ENCODE measurements around the gene TKT. TPM values are rescaled to one million over a fixed set of nuclear protein-coding genes. Genes with fewer than 3 reads are reported as not detected.

TKT gene, protein sequence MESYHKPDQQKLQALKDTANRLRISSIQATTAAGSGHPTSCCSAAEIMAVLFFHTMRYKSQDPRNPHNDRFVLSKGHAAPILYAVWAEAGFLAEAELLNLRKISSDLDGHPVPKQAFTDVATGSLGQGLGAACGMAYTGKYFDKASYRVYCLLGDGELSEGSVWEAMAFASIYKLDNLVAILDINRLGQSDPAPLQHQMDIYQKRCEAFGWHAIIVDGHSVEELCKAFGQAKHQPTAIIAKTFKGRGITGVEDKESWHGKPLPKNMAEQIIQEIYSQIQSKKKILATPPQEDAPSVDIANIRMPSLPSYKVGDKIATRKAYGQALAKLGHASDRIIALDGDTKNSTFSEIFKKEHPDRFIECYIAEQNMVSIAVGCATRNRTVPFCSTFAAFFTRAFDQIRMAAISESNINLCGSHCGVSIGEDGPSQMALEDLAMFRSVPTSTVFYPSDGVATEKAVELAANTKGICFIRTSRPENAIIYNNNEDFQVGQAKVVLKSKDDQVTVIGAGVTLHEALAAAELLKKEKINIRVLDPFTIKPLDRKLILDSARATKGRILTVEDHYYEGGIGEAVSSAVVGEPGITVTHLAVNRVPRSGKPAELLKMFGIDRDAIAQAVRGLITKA
- 650 and 676 TPM in 2 replicates for total RNA-seq (2021)
- long read RNA-seq, transcript TKT-203 (15 exons, 2,831 nt) = minor isoform, 159 of 7,058 reads
- long read RNA-seq, transcript TKT-207 (8 exons, 1,972 nt) = minor isoform, 25 of 7,058 reads
- long read RNA-seq, transcript TKT-208 (14 exons, 3,010 nt) = major isoform, 6,214 of 7,058 reads
- long read RNA-seq, transcript TKT-202 (15 exons, 2,075 nt) = minor isoform, 23 of 7,058 reads
- long read RNA-seq, partial matches to known transcripts = 508 of 7,058 reads
- long read RNA-seq, other reads (novel, unspliced or antisense) = 128 of 7,058 reads

DNA sequence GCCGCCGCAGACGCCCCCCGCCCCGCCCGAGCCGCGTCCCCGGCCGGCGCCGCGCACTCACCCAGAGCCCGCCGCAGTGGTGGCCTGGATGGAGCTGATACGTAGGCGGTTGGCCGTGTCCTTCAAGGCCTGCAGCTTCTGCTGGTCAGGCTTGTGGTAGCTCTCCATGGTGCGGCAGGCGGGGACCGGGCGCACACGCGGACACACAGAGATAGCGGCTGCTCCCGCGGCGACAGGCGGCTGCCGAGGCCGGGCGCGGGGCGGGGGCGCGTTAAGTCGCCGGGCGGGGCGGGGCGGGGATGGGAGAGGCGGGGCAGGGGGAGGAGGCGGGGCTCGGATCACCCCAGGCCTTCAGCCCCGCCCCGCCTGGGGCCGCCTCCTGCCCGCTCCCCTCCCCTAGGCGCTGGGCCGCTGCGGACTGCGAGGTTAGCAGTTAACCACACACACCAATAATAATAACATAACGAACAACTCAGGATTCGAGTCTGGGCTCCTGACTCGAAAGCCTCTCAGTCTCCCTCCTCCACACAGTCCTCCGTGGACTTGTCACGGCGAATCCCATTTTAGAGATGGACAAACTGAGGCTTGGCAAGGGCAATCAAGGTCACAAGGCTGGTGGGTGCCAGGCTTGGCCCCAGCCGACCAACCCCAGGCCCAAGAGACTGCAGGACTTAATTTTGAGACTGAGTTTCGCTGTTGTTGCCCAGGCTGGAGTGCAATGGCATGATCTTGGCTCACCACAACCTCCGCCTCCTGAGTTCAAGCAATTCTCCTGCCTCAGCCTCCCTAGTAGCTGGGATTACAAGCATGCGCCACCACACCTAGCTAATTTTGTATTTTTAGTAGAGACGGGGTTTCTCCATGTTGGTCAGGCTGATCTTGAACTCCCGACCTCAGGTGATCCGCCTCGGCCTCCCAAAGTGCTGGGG lies at the start of gene TKT:
TKT (minus strand) TSS at position 248 of the 929 bp plus-strand sequence; CDS start at position 168, 80 bp downstream.
- Histone ChIP-seq H2AK5ac (ENCODE audit: insufficient read length, low read length) (no peak within 1 kb of the TSS), H4K5ac (ENCODE audit: insufficient read length, low read depth, low read length) (no peak within 1 kb of the TSS), H3K23ac (ENCODE audit: insufficient read length, low read depth, low read length) (no peak within 1 kb of the TSS), H3K14ac (ENCODE audit: insufficient read depth, low read length) (peak within 1 kb of the TSS; percentile 65), H3K4me1 (ENCODE audit: insufficient read depth, low read length) (peaks cover 18% of the 10 kb centered on the region; the same call in 1 of the 2 replicates), H2BK120ac (ENCODE audit: low read depth, low read length, poor library complexity, severe bottlenecking) (no peak within 1 kb of the TSS), H4K91ac (ENCODE audit: insufficient read length, low read depth, low read length) (no peak within 1 kb of the TSS), H3K56ac (ENCODE audit: insufficient read length, low read depth, low read length) (no peak within 1 kb of the TSS), H3T11ph (ENCODE audit: low read length) (no peak within 1 kb of the TSS), H3K27ac (ENCODE audit: insufficient read length, low read depth, low read length) (no peak within 1 kb of the TSS), H3K79me1 (ENCODE audit: insufficient read depth, low read depth, low read length, poor library complexity, severe bottlenecking) (peaks cover 2% of the 10 kb centered on the region), H2BK15ac (ENCODE audit: low read depth, low read length) (no peak within 1 kb of the TSS; the same call in 1 of the 2 replicates), H3K23me2 (ENCODE audit: insufficient read length, low read depth, low read length, poor library complexity, severe bottlenecking) (peaks cover 14% of the 10 kb centered on the region), H3K9ac (ENCODE audit: extremely low read depth, insufficient read length, low read length) (peak within 1 kb of the TSS; percentile 71), H3K4me2 (ENCODE audit: insufficient read depth, insufficient read length, low read length) (peak within 1 kb of the TSS; percentile 92), H3K4ac (ENCODE audit: low read depth, low read length) (no peak within 1 kb of the TSS), H4K8ac (replicated peaks; ENCODE audit: insufficient read length, low read depth, low read length) (no peak within 1 kb of the TSS), H4K20me1 (ENCODE audit: control insufficient read depth, insufficient read depth, insufficient read length) (no peaks in the 10 kb centered on the region), H2BK12ac (ENCODE audit: insufficient read length, low read depth, low read length) (no peak within 1 kb of the TSS), H3K79me2 (ENCODE audit: insufficient read depth, low read length) (peaks cover 44% of the 10 kb centered on the region), H2BK20ac (ENCODE audit: low read depth, low read length, poor library complexity, severe bottlenecking) (no peak within 1 kb of the TSS), H3K18ac (ENCODE audit: insufficient read length, low read depth, low read length) (peak within 1 kb of the TSS; percentile 51), H2AFZ (ENCODE audit: low read length) (no peak within 1 kb of the TSS), H2BK5ac (ENCODE audit: insufficient read length, low read length) (no peak within 1 kb of the TSS), H3K27me3 (ENCODE audit: insufficient read depth, low read length) (no peaks in the 10 kb centered on the region), H3K9me3 (ENCODE audit: control insufficient read depth, low read depth, low read length) (no peaks in the 10 kb centered on the region)
- TF ChIP-seq, protein P1, sequence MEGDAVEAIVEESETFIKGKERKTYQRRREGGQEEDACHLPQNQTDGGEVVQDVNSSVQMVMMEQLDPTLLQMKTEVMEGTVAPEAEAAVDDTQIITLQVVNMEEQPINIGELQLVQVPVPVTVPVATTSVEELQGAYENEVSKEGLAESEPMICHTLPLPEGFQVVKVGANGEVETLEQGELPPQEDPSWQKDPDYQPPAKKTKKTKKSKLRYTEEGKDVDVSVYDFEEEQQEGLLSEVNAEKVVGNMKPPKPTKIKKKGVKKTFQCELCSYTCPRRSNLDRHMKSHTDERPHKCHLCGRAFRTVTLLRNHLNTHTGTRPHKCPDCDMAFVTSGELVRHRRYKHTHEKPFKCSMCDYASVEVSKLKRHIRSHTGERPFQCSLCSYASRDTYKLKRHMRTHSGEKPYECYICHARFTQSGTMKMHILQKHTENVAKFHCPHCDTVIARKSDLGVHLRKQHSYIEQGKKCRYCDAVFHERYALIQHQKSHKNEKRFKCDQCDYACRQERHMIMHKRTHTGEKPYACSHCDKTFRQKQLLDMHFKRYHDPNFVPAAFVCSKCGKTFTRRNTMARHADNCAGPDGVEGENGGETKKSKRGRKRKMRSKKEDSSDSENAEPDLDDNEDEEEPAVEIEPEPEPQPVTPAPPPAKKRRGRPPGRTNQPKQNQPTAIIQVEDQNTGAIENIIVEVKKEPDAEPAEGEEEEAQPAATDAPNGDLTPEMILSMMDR (conservative IDR thresholded peaks at IDR 0.05) = no peak
- H3K4me1 Mint-ChIP-seq = peaks cover 52 to 63% of the 10 kb centered on the region in 2 experiments
- H3K27me3 Mint-ChIP-seq (ENCODE audit: low read depth) = peaks cover 2% of the 10 kb centered on the region
- H3K4me3 Mint-ChIP-seq = peak within 1 kb of the TSS; percentile 92 to 96
- H3K27ac Mint-ChIP-seq = peak within 1 kb of the TSS; percentile 85 to 98 (median 96); a peak in 6 of 7 replicates
- H3K36me3 Mint-ChIP-seq (ENCODE audit: insufficient read depth in 1 of 3, low read depth in 3 of 3) = peaks cover 21 to 26% (median 24%) of the 10 kb centered on the region in 3 experiments
- no CpG with 5 or more reads among the region's 66 CpGs for WGBS (ENCODE audit: extremely low coverage, insufficient read length, low lambda C conversion rate)
- no peaks in the 10 kb centered on the region for H3K9me3 Mint-ChIP-seq
- DNase-seq = peak; percentile 83
